Measurements from ENCODE around the gene MIA2.
"Not testable (repeated sequence)": the region's sequence is repeated elsewhere in the genome, so short reads cannot be mapped to it uniquely, and the experiment has no call there.

The MIA2 gene

DNA sequence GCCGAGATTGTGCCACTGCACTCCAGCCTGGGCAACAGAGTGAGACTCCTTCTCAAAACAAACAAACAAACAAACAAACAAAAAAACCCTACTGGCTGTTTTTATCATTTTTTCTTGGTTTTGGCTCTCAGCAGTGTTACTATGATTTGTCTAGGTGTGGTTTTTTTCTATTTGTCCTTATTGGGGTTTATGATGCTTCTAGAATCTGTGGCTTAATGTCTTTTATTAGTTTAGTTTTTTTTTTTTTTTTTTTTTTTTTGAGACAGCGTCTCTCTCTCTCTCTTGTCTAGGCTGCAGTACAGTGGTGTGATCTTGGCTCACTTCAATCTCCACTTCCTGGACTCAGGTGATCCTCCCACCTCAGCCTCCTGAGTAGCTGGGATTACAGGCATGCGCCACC, 47.0 kb downstream of the MIA2 start:
- not testable (repeated sequence) for H3K4me1 ChIP-seq (ENCODE audit: control insufficient read depth, insufficient read depth, low read length); H3K9ac ChIP-seq (ENCODE audit: low read length); H3K9me3 ChIP-seq (ENCODE audit: control insufficient read depth, low read length); H3K36me3 ChIP-seq (ENCODE audit: control insufficient read depth, insufficient read depth, low read length); H3K4me3 ChIP-seq (ENCODE audit: low read length); H3K27me3 ChIP-seq (ENCODE audit: control insufficient read depth, insufficient read depth, low read length)

DNA sequence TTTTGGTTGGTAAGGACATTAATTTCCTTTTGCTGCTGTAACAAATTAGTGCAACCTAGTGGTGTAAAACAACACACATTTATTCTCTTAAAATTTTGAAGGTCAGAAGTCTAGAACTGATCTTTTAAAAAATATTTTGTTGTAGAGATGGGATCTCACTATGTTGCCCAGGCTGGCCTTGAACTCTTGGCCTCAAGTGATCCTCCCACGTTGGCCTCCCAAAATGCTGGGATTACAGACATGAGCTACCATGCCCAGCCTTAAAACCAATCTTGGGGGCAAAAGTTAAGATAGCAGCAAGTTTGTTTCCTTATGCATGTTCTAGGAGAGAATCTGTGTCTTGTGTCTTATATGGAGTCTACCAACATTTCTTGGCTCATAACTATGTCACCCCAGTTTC, 55.8 kb downstream of the MIA2 start:
- H3K9me3 ChIP-seq (ENCODE audit: control insufficient read depth, low read length), result no peaks in the 10 kb centered on the region
- H3K4me1 ChIP-seq (ENCODE audit: control insufficient read depth, insufficient read depth, low read length), result no peaks in the 10 kb centered on the region
- peaks cover 4% of the 10 kb centered on the region for H3K36me3 ChIP-seq (ENCODE audit: control insufficient read depth, insufficient read depth, low read length)
- no peaks in the 10 kb centered on the region for H3K27me3 ChIP-seq (ENCODE audit: control insufficient read depth, insufficient read depth, low read length)
- H3K4me3 ChIP-seq (ENCODE audit: low read length), result no peak overlapping the region
- H3K9ac ChIP-seq (ENCODE audit: low read length), result no peak overlapping the region

DNA sequence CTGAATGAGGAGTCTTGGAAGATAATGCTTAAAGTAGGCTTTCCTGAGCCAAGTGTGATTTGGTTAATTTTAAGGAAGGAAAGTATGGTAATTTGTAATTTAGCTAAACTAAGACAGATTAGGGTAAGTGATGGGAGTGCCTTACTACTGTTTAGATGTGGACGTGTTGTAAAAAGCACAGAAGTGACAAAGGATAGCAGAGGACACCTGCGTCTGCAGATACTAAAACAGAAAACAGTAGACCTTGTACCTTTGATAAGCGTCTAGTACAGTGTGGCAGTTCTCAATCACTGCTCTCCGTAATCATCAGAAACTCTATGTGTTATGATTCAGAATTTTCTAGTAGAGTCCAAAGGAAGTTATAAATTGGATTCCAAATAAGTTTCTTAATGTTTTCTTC, 58.0 kb downstream of the MIA2 start:
- H3K36me3 ChIP-seq (ENCODE audit: control insufficient read depth, insufficient read depth, low read length), result peaks cover 8% of the 10 kb centered on the region
- no peaks in the 10 kb centered on the region for H3K27me3 ChIP-seq (ENCODE audit: control insufficient read depth, insufficient read depth, low read length)
- no peak overlapping the region for H3K9ac ChIP-seq (ENCODE audit: low read length)
- H3K9me3 ChIP-seq (ENCODE audit: control insufficient read depth, low read length), result no peaks in the 10 kb centered on the region
- H3K4me1 ChIP-seq (ENCODE audit: control insufficient read depth, insufficient read depth, low read length), result no peaks in the 10 kb centered on the region
- H3K4me3 ChIP-seq (ENCODE audit: low read length), result no peak overlapping the region

DNA sequence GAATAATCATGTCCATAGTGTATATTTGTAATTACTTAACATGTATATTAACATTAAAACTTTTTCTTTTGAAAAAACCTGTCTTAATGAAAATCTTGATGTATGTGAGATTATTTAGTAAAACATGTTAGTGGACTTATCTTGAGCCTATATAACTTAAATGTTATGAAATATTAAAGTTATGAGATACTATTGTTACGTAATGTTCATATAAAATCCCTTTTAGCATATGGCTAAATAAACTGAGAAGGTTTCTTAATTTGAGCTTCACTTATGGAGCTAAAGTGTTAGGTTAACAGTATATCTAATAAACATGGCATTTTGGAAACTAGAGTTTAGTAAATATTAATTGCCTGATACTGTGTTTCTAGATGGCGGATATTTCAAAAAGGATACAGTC, 59.9 kb downstream of the MIA2 start:
- H3K4me3 ChIP-seq (ENCODE audit: low read length), result no peak overlapping the region
- H3K36me3 ChIP-seq (ENCODE audit: control insufficient read depth, insufficient read depth, low read length), result peaks cover 8% of the 10 kb centered on the region
- no peaks in the 10 kb centered on the region for H3K27me3 ChIP-seq (ENCODE audit: control insufficient read depth, insufficient read depth, low read length)

DNA sequence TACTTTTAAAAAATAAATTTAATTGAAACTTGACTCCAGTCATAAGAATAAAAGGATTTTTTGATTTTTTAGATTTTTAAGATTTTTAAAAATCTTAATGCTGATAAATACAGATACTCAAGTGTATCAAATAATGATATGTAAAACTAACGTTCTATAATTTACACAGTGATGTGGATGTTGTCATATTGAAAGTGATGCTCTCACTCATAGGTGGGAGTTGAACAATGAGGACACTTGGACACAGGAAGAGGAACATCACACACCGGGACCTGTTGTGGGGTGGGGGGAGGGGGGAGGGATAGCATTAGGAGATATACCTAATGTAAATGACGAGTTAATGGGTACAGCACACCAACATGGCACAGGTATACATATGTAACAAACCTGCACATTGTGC, 66.7 kb downstream of the MIA2 start:
- H3K4me3 ChIP-seq (ENCODE audit: low read length); H3K27me3 ChIP-seq (ENCODE audit: control insufficient read depth, insufficient read depth, low read length); H3K9me3 ChIP-seq (ENCODE audit: control insufficient read depth, low read length); H3K4me1 ChIP-seq (ENCODE audit: control insufficient read depth, insufficient read depth, low read length); H3K36me3 ChIP-seq (ENCODE audit: control insufficient read depth, insufficient read depth, low read length); H3K9ac ChIP-seq (ENCODE audit: low read length): not testable (repeated sequence)

More for the DNA sequence above, 59.9 kb downstream of the MIA2 start:
- no peaks in the 10 kb centered on the region for H3K9me3 ChIP-seq (ENCODE audit: control insufficient read depth, low read length)
- H3K4me1 ChIP-seq (ENCODE audit: control insufficient read depth, insufficient read depth, low read length), result no peaks in the 10 kb centered on the region
- H3K9ac ChIP-seq (ENCODE audit: low read length), result no peak overlapping the region

DNA sequence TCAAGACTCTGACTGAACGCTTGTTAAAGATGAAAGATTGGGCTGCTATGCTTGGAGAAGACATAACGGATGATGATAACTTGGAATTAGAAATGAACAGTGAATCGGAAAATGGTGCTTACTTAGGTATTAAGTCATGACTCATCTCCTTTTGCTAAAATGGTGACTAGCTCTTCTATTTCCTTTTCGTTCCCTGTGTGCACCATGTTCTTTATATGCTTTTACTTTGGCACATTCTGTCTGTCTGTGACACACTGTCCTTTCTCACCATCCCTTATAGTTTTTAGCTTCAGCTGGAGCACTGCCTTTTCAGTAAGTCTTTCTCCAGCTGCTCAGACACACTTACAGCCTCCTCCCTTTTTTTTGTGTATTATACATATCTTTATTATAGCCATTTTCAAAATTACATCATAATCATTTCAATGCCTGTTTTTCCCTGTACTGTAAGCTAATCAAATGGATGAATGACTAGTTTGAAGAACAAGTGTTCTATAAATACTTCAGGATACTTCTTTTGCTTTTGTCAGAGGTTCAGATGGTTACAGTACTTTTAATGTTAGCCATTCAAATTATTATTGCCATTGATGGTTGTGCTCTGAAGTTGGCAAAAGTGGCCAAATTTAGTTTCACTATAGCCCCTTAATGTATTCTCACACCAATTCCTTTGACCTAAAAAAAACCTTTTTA, 68.6 kb downstream of the MIA2 start:
- no peaks in the 10 kb centered on the region for H3K9me3 ChIP-seq (ENCODE audit: control insufficient read depth, low read length)
- H3K4me3 ChIP-seq (ENCODE audit: low read length), result no peak overlapping the region
- H3K27me3 ChIP-seq (ENCODE audit: control insufficient read depth, insufficient read depth, low read length), result no peaks in the 10 kb centered on the region
- H3K36me3 ChIP-seq (ENCODE audit: control insufficient read depth, insufficient read depth, low read length), result peaks cover 4% of the 10 kb centered on the region
- no peak overlapping the region for H3K9ac ChIP-seq (ENCODE audit: low read length)
- no peaks in the 10 kb centered on the region for H3K4me1 ChIP-seq (ENCODE audit: control insufficient read depth, insufficient read depth, low read length)

DNA sequence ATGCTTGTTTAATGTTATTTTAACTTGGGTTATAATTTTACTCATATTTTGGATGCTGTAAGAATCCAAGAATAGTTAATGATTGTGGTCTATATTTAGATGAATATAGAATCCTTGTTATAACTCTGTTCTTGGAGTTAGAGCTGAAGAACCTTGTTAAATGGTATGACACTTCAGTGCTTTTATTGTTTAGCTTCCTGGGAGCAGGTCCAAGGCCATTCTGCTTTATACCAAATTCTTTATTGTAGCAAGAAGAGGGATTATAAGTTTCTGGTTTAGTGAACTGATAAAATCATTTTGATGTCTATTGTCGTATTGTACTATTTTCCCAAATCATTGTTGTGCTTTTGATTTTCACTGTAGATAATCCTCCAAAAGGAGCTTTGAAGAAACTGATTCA, 69.4 kb downstream of the MIA2 start:
- H3K27me3 ChIP-seq (ENCODE audit: control insufficient read depth, insufficient read depth, low read length), result no peaks in the 10 kb centered on the region
- H3K36me3 ChIP-seq (ENCODE audit: control insufficient read depth, insufficient read depth, low read length), result peaks cover 4% of the 10 kb centered on the region
- H3K9ac ChIP-seq (ENCODE audit: low read length), result no peak overlapping the region
- H3K4me1 ChIP-seq (ENCODE audit: control insufficient read depth, insufficient read depth, low read length), result no peaks in the 10 kb centered on the region
- H3K9me3 ChIP-seq (ENCODE audit: control insufficient read depth, low read length), result no peaks in the 10 kb centered on the region
- no peak overlapping the region for H3K4me3 ChIP-seq (ENCODE audit: low read length)

DNA sequence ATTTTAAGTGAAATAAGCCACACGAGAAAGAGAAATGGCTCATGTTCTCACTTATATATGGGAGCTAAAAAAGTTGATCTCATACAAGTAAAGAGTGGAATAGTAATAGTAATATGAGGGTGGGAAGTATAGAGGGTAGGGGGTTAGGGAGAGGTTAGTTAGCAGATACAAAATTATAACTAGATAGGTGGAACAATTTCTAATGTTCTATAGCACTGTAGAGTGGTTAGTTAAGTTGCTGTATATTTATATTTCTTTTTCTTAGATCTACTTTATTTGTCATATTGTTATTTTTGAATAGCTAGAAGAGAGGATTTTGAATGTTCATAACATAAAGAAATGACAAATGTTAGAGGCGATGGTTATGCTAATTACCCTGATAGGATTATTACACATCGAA, 74.1 kb downstream of the MIA2 start:
- Histone ChIP-seq H3K4me3 (ENCODE audit: low read length) (no peak overlapping the region), H3K36me3 (ENCODE audit: control insufficient read depth, insufficient read depth, low read length) (no peaks in the 10 kb centered on the region)

DNA sequence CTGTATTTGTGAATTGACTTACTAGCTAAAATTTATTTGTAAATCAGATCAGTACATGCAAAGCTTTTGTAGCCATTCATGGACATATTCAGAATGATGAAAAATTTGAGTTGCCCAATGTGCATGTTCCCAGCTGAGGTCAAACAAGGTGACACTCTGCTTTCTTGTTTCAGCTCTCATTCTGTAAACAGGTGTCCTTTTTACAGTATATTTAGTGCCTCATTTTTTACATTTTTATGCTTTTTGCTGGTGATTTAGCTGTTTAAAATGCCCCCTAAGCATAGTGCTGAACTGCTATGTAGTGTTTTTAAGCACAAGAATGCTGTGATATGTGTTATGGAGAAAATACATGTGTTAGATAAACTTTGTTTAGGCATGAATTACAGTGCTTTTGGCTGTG, 76.3 kb downstream of the MIA2 start:
- Histone ChIP-seq H3K4me1 (ENCODE audit: control insufficient read depth, insufficient read depth, low read length) (no peaks in the 10 kb centered on the region), H3K9ac (ENCODE audit: low read length) (no peak overlapping the region), H3K9me3 (ENCODE audit: control insufficient read depth, low read length) (no peaks in the 10 kb centered on the region), H3K36me3 (ENCODE audit: control insufficient read depth, insufficient read depth, low read length) (no peaks in the 10 kb centered on the region), H3K4me3 (ENCODE audit: low read length) (no peak overlapping the region), H3K27me3 (ENCODE audit: control insufficient read depth, insufficient read depth, low read length) (no peaks in the 10 kb centered on the region)

More for the DNA sequence above, 74.1 kb downstream of the MIA2 start:
- no peaks in the 10 kb centered on the region for H3K4me1 ChIP-seq (ENCODE audit: control insufficient read depth, insufficient read depth, low read length)
- H3K9me3 ChIP-seq (ENCODE audit: control insufficient read depth, low read length), result no peaks in the 10 kb centered on the region
- H3K27me3 ChIP-seq (ENCODE audit: control insufficient read depth, insufficient read depth, low read length), result no peaks in the 10 kb centered on the region
- no peak overlapping the region for H3K9ac ChIP-seq (ENCODE audit: low read length)

DNA sequence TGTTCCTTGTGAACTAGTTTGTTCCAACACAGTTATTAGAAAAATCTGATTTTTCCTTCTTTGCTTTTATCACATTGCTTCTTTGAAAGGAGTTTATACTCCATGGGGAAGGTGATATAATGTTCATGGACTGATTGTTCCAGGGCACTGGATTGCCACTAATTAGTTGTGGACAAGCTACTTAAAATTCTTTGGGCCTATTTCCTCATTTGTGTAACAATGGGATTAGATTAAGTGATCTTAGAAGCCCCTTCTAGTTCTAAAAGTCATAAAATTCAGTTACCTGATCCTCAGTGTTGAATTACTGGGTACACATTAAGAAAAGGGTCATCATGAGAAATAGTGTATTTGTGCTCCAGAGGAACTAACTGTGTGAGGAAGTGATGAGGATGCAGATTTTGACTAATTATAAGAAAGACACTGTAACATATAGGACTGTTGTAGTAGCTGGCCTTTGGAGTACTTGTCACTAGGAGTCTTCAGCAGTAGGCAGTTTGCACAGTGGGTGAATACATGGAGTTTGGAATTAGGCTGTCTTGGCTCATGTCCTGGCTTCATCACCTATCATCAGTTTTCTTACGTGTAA, 82.2 kb downstream of the MIA2 start:
- H3K9ac ChIP-seq (ENCODE audit: low read length), result no peak overlapping the region
- H3K9me3 ChIP-seq (ENCODE audit: control insufficient read depth, low read length), result no peaks in the 10 kb centered on the region
- no peaks in the 10 kb centered on the region for H3K4me1 ChIP-seq (ENCODE audit: control insufficient read depth, insufficient read depth, low read length)
- no peaks in the 10 kb centered on the region for H3K27me3 ChIP-seq (ENCODE audit: control insufficient read depth, insufficient read depth, low read length)
- H3K36me3 ChIP-seq (ENCODE audit: control insufficient read depth, insufficient read depth, low read length), result peaks cover 6% of the 10 kb centered on the region
- no peak overlapping the region for H3K4me3 ChIP-seq (ENCODE audit: low read length)

DNA sequence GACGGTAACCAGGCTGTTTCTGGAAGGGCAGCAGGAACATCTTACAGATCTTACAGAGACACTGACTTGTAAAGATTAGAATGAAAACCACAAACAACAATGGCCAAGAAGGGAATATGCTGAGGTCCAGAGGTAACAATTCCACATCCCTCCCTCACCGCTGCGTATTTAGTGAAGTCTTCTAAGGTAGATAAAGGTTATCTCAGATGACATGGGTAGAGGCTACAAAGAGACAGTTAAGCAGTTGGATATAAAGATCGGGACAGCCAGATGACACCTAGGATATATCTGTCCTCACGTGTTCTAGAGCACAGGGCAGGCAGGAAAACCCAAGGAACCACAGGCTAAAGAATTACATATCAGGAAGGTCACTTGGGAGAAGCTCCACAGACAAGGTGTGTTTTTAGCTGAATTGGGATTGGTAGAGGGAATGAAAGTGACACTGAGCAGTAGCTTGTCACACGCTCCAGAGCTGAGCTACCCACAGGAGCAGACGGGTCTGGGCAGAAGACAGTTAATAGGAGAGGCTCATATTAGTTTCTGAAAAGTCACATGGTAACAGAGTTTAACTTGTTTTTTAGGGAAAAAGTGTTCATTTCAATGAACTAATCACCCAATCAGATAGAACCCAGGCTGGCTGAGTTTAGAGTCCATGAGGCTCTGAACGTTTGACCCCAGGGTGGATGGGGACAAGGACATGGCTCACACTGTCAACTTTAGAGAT, 83.3 kb downstream of the MIA2 start:
- Histone ChIP-seq H3K4me1 (ENCODE audit: control insufficient read depth, insufficient read depth, low read length) (no peaks in the 10 kb centered on the region), H3K9ac (ENCODE audit: low read length) (no peak overlapping the region), H3K36me3 (ENCODE audit: control insufficient read depth, insufficient read depth, low read length) (peaks cover 6% of the 10 kb centered on the region), H3K9me3 (ENCODE audit: control insufficient read depth, low read length) (no peaks in the 10 kb centered on the region), H3K4me3 (ENCODE audit: low read length) (no peak overlapping the region), H3K27me3 (ENCODE audit: control insufficient read depth, insufficient read depth, low read length) (no peaks in the 10 kb centered on the region)

DNA sequence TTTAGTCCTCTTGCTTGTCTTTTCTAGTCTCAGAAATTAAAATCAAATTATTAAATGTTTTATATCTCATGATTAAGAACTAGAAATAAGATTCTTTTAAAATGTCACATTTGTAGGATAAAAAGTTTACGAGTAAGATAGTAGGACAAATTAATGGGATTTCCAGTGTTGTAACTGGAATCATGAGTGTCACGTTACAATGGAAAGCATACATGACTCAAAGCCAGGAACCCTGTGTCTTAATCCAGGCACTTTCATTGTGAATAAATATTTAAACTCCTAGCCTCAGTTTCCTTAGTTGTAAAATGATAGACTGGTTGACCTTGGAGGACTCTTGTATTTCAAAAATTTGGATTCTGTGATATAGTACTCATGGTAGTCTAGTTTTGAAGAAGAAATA, 84.9 kb downstream of the MIA2 start:
- Histone ChIP-seq H3K4me1 (ENCODE audit: control insufficient read depth, insufficient read depth, low read length) (no peaks in the 10 kb centered on the region), H3K4me3 (ENCODE audit: low read length) (no peak overlapping the region), H3K36me3 (ENCODE audit: control insufficient read depth, insufficient read depth, low read length) (peaks cover 6% of the 10 kb centered on the region), H3K9me3 (ENCODE audit: control insufficient read depth, low read length) (no peaks in the 10 kb centered on the region), H3K9ac (ENCODE audit: low read length) (no peak overlapping the region), H3K27me3 (ENCODE audit: control insufficient read depth, insufficient read depth, low read length) (no peaks in the 10 kb centered on the region)
